SK-N-SH (cell line): ENCODE data around the gene CDC16. TPM values are rescaled to one million over a fixed set of nuclear protein-coding genes. Genes with fewer than 3 reads are reported as not detected.

Experiments
- CTCF ChIA-PET: fragments of 300-600, 350-600 bp; formaldehyde crosslinking; extraction: SDS; loops from one replicate; lab custom pipeline; 2021; lab: Yijun Ruan, JAX
- POLR2A ChIA-PET: fragments of 350-600 bp; sonication (Branson Sonifier 250); formaldehyde crosslinking; extraction: SDS; loops from one replicate; lab custom pipeline; 2020; ENCODE audit warnings: antibody characterized with exemption, inconsistent platforms; lab: Yijun Ruan, JAX
- DNase-seq: peaks from one replicate; pipeline ENCODE4 v3.0.0; 2012
- H2AFZ ChIP-seq: fragments of 200-600 bp; sonication (generic); 2 replicates; pipeline ENCODE4 v1.8.1; 2016; ENCODE audit warnings: antibody characterized with exemption, mild to moderate bottlenecking, low read depth
- H3F3A ChIP-seq: fragments of 200-600 bp; sonication (generic); replicated peaks from 2 replicates; pipeline ENCODE3; 2016; ENCODE audit warnings: antibody characterized with exemption, mild to moderate bottlenecking; ENCODE audit not compliant: insufficient read depth
- H3K27ac ChIP-seq, 2 experiments: fragments of 200-500 bp in 1 of 2; fragments of 200-600 bp in 1 of 2; sonication (Bioruptor generic) in 1 of 2; sonication (generic), shearing (Covaris generic) in 1 of 2; 2 replicates each; pipeline versions ENCODE4 v1.5.1 to v1.6.1; 2014 to 2016; ENCODE audit warnings: low read depth in 2 of 2, inconsistent platforms in 1 of 2, low read length in 1 of 2, mild to moderate bottlenecking in 1 of 2, mixed read lengths in 1 of 2
- H3K27me3 ChIP-seq: fragments of 200-600 bp; sonication (generic), shearing (Covaris generic); 2 replicates; pipeline ENCODE4 v1.6.1; 2016; ENCODE audit warnings: mixed run types; ENCODE audit not compliant: insufficient read depth
- H3K36me3 ChIP-seq, 2 experiments: fragments of 200-500 bp in 1 of 2; fragments of 200-600 bp in 1 of 2; sonication (Bioruptor generic) in 1 of 2; sonication (generic) in 1 of 2; replicated peaks in 1 of 2; 2 replicates each; pipeline versions ENCODE3 to v1.5.1; 2014 to 2016; ENCODE audit warnings: low read length in 1 of 2, mild to moderate bottlenecking in 1 of 2; ENCODE audit not compliant: insufficient read depth in 2 of 2, control insufficient read depth in 1 of 2
- H3K4me1 ChIP-seq, 2 experiments: fragments of 200-500 bp in 1 of 2; fragments of 200-600 bp in 1 of 2; sonication (Bioruptor generic) in 1 of 2; sonication (generic), shearing (Covaris generic) in 1 of 2; 2 replicates each; pipeline versions ENCODE4 v1.5.1 to v1.6.1; 2014 to 2016; ENCODE audit warnings: low read depth in 1 of 2, low read length in 1 of 2, mixed run types in 1 of 2; ENCODE audit not compliant: insufficient read depth in 2 of 2, control insufficient read depth in 1 of 2
- H3K4me2 ChIP-seq: fragments of 200-600 bp; sonication (generic), shearing (Covaris generic); 2 replicates; pipeline ENCODE4 v1.6.1; 2017; ENCODE audit warnings: mixed run types
- H3K4me3 ChIP-seq, 2 experiments: fragments of 200-500 bp in 1 of 2; fragments of 200-600 bp in 1 of 2; sonication (Bioruptor generic) in 1 of 2; sonication (generic), shearing (Covaris generic) in 1 of 2; 2 replicates each; pipeline versions ENCODE4 v1.5.1 to v1.8.1; 2014 to 2016; ENCODE audit warnings: low read depth in 2 of 2, inconsistent platforms in 1 of 2, low read length in 1 of 2, mild to moderate bottlenecking in 1 of 2, mixed read lengths in 1 of 2, moderate library complexity in 1 of 2
- H3K79me2 ChIP-seq: fragments of 200-600 bp; sonication (generic); 2 replicates; pipeline ENCODE4 v1.8.1; 2017; ENCODE audit warnings: mild to moderate bottlenecking; ENCODE audit not compliant: insufficient read depth
- H3K9ac ChIP-seq: fragments of 200-600 bp; sonication (generic); 2 replicates; pipeline ENCODE4 v1.6.1; 2017; ENCODE audit warnings: mixed run types
- H3K9me2 ChIP-seq: fragments of 200-600 bp; sonication (generic); 2 replicates; pipeline ENCODE4 v1.6.1; 2017; ENCODE audit warnings: mixed run types
- H3K9me3 ChIP-seq: fragments of 200-600 bp; sonication (generic); 2 replicates; pipeline ENCODE4 v1.6.1; 2017; ENCODE audit warnings: mixed run types, mild to moderate bottlenecking, moderate library complexity
- H4K20me1 ChIP-seq: fragments of 200-600 bp; sonication (generic); 2 replicates; pipeline ENCODE4 v1.6.1; 2017; ENCODE audit warnings: mild to moderate bottlenecking, mixed run types; ENCODE audit not compliant: insufficient read depth
- CHD2 ChIP-seq: fragments of 150-350 bp; IDR thresholded peaks from 2 replicates; pipeline ENCODE4 v1.6.1; 2018; ENCODE audit warnings: low read length; ENCODE audit not compliant: partially characterized antibody
- EP300 ChIP-seq, 2 experiments: IDR thresholded peaks; 2 replicates each; pipeline versions ENCODE4 v1.4.0 to v1.6.1; 2012; ENCODE audit warnings: borderline replicate concordance in 1 of 2, low read depth in 1 of 2, low read length in 1 of 2
- EZH2phosphoT487 ChIP-seq: fragments of 200-600 bp; sonication (generic); IDR thresholded peaks from 2 replicates; pipeline ENCODE4 v1.6.1; 2017; ENCODE audit warnings: low read depth, mixed run types, mild to moderate bottlenecking, antibody characterized with exemption, moderate library complexity, borderline replicate concordance
- FOSL2 ChIP-seq: IDR thresholded peaks from 2 replicates; pipeline ENCODE4 v1.4.0; 2012; ENCODE audit warnings: low read depth, mild to moderate bottlenecking, moderate library complexity, borderline replicate concordance
- FOXJ3 ChIP-seq: sonication (generic); formaldehyde crosslinking; IDR thresholded peaks from 2 replicates; pipeline ENCODE4 v1.5.1; 2020; ENCODE audit warnings: mild to moderate bottlenecking, missing genetic modification reagents
- FOXM1 ChIP-seq: IDR thresholded peaks from 2 replicates; pipeline ENCODE4 v1.4.0; 2012; ENCODE audit warnings: low read depth, mild to moderate bottlenecking
- GABPA ChIP-seq: IDR thresholded peaks from 2 replicates; pipeline ENCODE4 v1.4.0; 2012; ENCODE audit warnings: low read depth, mild to moderate bottlenecking
- GATA2 ChIP-seq: sonication (generic); formaldehyde crosslinking; IDR thresholded peaks from 2 replicates; pipeline ENCODE4 v1.5.0; 2020; ENCODE audit warnings: mild to moderate bottlenecking, missing genetic modification reagents
- IRF3 ChIP-seq: fragments of 150-350 bp; IDR thresholded peaks from 2 replicates; pipeline ENCODE4 v1.6.1; 2016; ENCODE audit warnings: mild to moderate bottlenecking, low read depth, low read length
- JUND ChIP-seq: IDR thresholded peaks from 2 replicates; pipeline ENCODE4 v1.4.0; 2012
- MAX ChIP-seq: IDR thresholded peaks from 2 replicates; pipeline ENCODE4 v1.4.0; 2012; ENCODE audit warnings: low read depth
- MEF2A ChIP-seq: IDR thresholded peaks from 2 replicates; pipeline ENCODE4 v1.4.0; 2012; ENCODE audit warnings: low read depth, borderline replicate concordance
- MXI1 ChIP-seq: IDR thresholded peaks from 2 replicates; pipeline ENCODE4 v1.6.1; 2012; ENCODE audit warnings: mild to moderate bottlenecking, low read depth, low read length, improper control_type of control experiment
- NFIC ChIP-seq: IDR thresholded peaks from 2 replicates; pipeline ENCODE4 v1.4.0; 2012; ENCODE audit warnings: borderline replicate concordance
- POLR2AphosphoS5 ChIP-seq: IDR thresholded peaks from 2 replicates; pipeline ENCODE4 v1.6.1; 2012; ENCODE audit warnings: low read depth, low read length
- RAD21 ChIP-seq: IDR thresholded peaks from 2 replicates; pipeline ENCODE4 v1.6.1; 2012; ENCODE audit warnings: mild to moderate bottlenecking, low read length
- RCOR1 ChIP-seq: fragments of 150-350 bp; IDR thresholded peaks from 2 replicates; pipeline ENCODE4 v1.6.1; 2017; ENCODE audit warnings: antibody characterized with exemption, low read length
- RFX5 ChIP-seq: IDR thresholded peaks from 2 replicates; pipeline ENCODE4 v1.6.1; 2012; ENCODE audit warnings: mild to moderate bottlenecking, improper control_type of control experiment, low read length
- SMC3 ChIP-seq: IDR thresholded peaks from 2 replicates; pipeline ENCODE4 v1.6.1; 2012; ENCODE audit warnings: low read depth, low read length, improper control_type of control experiment
- TAF1 ChIP-seq: IDR thresholded peaks from 2 replicates; pipeline ENCODE4 v1.6.1; 2012; ENCODE audit warnings: low read depth, mild to moderate bottlenecking, low read length, moderate library complexity, borderline replicate concordance
- TCF12 ChIP-seq: IDR thresholded peaks from 2 replicates; pipeline ENCODE4 v1.4.0; 2012
- WGBS: methylation state at CpG from one replicate; pipeline ENCODE4 v1.1.6; 2017; ENCODE audit warnings: low lambda C conversion rate; 5-methylcytosine and 5-hydroxymethylcytosine counted together
- polyA plus RNA-seq, 3 experiments: library from polyadenylated mRNA; depleted of rRNA; stranded (reverse); fragments of >200 nt; gene quantifications; 2 replicates each; pipeline ENCODE4 v1.2.3, GENCODE V29; 2012
- TF ChIP-seq, protein P1 (sequence below): IDR thresholded peaks from 2 replicates; pipeline ENCODE4 v1.4.0; 2012; ENCODE audit warnings: low read depth, borderline replicate concordance
- TF ChIP-seq, protein P2 (sequence below): IDR thresholded peaks from 2 replicates; pipeline ENCODE4 v1.6.1; 2012; ENCODE audit warnings: mild to moderate bottlenecking, low read depth, low read length, moderate library complexity

Gene CDC16
- polyA plus RNA-seq, 1 of the 3 experiments (the other 2 are of a cell fraction) = 56.9 TPM

- Histone ChIP-seq H3F3A (peaks cover 26% of the 10 kb centered on the region), H3K79me2 (peaks cover 20% of the 10 kb centered on the region; the same call in 1 of the 2 replicates), H3K9me3 (no peaks in the 10 kb centered on the region), H3K9me2 (no peaks in the 10 kb centered on the region), H3K4me3 (no peak overlapping the region), H3K9ac (no peak overlapping the region), H3K27ac (no peak overlapping the region), H4K20me1 (no peaks in the 10 kb centered on the region), H3K4me2 (no peak overlapping the region), H3K36me3 (peaks cover 92 to 95% of the 10 kb centered on the region in 2 experiments), H2AFZ (no peak overlapping the region), H3K4me1 (no peaks in the 10 kb centered on the region; a peak in 1 of 4 replicates), H3K27me3 (no peaks in the 10 kb centered on the region)
- WGBS = 96% methylated on average over 8 of the region's 8 CpGs
- ChIA-PET POLR2A (no interaction called here), CTCF (interaction anchor here (0.9 to 1.3 kb wide), 2 partner anchors 12 to 336 kb away, joined by 3 to 4 read pairs; no protein-coding TSS in a partner anchor)
- TF ChIP-seq RFX5 (no peak), SMC3 (no peak), CHD2 (no peak), NFIC (no peak), POLR2AphosphoS5 (no peak), TCF12 (no peak), GABPA (no peak), MEF2A (no peak), FOXM1 (no peak), EZH2phosphoT487 (no peak), RAD21 (no peak), IRF3 (no peak), JUND (no peak), TAF1 (no peak)
- TF ChIP-seq, protein P1, sequence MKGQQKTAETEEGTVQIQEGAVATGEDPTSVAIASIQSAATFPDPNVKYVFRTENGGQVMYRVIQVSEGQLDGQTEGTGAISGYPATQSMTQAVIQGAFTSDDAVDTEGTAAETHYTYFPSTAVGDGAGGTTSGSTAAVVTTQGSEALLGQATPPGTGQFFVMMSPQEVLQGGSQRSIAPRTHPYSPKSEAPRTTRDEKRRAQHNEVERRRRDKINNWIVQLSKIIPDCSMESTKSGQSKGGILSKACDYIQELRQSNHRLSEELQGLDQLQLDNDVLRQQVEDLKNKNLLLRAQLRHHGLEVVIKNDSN = no peak
- DNase-seq = no peak
Measured at GRCh38 chr13:114258589-114258988, 23.9 kb downstream of the CDC16 start.

DNA sequence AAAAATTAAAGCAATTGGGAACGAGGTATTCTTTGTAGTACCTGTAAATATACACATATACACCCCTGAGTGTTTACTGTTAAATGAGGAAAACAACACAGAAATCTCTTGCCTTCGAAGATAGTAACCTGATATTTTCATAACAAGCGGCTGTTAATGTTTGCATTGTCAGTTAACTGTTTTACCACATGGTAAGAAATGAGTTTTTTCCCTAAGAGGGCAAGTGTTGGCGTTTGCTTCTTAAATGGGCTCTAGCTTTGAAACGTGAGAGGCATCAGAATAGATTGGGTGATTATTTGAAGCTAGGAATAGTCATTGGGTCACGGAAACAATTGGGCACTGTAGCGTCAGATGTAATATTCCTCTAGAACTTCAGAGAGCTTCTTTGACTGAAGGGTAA lies 24.7 kb downstream of the CDC16 start:
- H3K27ac ChIP-seq = no peak overlapping the region
- H3K9me2 ChIP-seq = no peaks in the 10 kb centered on the region
- CTCF ChIA-PET = no interaction called here
- peaks cover 20% of the 10 kb centered on the region; the same call in 1 of the 2 replicates for H3K79me2 ChIP-seq
- TF ChIP-seq EP300 (IDR thresholded peaks at IDR 0.05; ENCODE audit: borderline replicate concordance in 1 of 2, low read depth in 1 of 2, low read length in 1 of 2) = no peak
- TF ChIP-seq, protein P2, sequence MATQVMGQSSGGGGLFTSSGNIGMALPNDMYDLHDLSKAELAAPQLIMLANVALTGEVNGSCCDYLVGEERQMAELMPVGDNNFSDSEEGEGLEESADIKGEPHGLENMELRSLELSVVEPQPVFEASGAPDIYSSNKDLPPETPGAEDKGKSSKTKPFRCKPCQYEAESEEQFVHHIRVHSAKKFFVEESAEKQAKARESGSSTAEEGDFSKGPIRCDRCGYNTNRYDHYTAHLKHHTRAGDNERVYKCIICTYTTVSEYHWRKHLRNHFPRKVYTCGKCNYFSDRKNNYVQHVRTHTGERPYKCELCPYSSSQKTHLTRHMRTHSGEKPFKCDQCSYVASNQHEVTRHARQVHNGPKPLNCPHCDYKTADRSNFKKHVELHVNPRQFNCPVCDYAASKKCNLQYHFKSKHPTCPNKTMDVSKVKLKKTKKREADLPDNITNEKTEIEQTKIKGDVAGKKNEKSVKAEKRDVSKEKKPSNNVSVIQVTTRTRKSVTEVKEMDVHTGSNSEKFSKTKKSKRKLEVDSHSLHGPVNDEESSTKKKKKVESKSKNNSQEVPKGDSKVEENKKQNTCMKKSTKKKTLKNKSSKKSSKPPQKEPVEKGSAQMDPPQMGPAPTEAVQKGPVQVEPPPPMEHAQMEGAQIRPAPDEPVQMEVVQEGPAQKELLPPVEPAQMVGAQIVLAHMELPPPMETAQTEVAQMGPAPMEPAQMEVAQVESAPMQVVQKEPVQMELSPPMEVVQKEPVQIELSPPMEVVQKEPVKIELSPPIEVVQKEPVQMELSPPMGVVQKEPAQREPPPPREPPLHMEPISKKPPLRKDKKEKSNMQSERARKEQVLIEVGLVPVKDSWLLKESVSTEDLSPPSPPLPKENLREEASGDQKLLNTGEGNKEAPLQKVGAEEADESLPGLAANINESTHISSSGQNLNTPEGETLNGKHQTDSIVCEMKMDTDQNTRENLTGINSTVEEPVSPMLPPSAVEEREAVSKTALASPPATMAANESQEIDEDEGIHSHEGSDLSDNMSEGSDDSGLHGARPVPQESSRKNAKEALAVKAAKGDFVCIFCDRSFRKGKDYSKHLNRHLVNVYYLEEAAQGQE = no peak
- no peak for TF ChIP-seq FOSL2
- TF ChIP-seq GATA2 (CRISPR knock-in tag) = no peak
- no peak for TF ChIP-seq MXI1
- no peak for TF ChIP-seq FOXJ3 (CRISPR knock-in tag)
- no peak for TF ChIP-seq FOXM1
- no peak for TF ChIP-seq RCOR1
- no peak for TF ChIP-seq MAX
- DNase-seq = no peak
- H3K4me1 ChIP-seq = peaks cover 0 to 8% of the 10 kb centered on the region in 2 experiments; a peak in 2 of 4 replicates
- H3K4me2 ChIP-seq = no peak overlapping the region
- no peak overlapping the region for H3K9ac ChIP-seq
- H2AFZ ChIP-seq = no peak overlapping the region
- H3K4me3 ChIP-seq = no peak overlapping the region
- H3F3A ChIP-seq = peaks cover 32% of the 10 kb centered on the region
- POLR2A ChIA-PET = no interaction called here
- H4K20me1 ChIP-seq = no peaks in the 10 kb centered on the region
- H3K36me3 ChIP-seq = peaks cover 91 to 92% of the 10 kb centered on the region in 2 experiments
- no peaks in the 10 kb centered on the region for H3K9me3 ChIP-seq
- no peaks in the 10 kb centered on the region for H3K27me3 ChIP-seq
- WGBS = 96% methylated on average over 7 of the region's 7 CpGs
